ENCODE results near the gene EEIG1.

DNA sequence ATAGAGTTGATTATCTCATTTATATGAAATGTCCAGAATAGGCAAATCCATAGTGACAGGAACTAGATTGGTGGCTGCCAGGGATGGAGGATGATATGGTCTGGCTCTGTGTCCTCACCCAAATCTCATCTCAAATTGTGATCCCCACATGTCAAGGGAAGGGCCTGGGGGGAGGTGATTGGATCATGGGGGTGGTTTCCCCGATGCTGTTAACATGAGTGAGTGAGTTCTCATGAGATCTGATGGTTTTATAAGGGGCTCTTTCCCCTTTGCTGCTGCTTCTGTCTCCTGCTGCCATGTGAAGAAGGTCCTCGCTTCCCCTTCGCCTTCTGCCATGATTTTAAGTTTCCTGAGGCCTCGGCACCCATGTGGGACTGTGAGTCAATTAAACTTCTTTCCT, 21.4 kb downstream of the EEIG1 start:
- no peak for TF ChIP-seq CTCF (conservative IDR thresholded peaks at IDR 0.05; ENCODE audit: low read depth in 2 of 2)
- no peak for TF ChIP-seq POLR2AphosphoS5 (IDR thresholded peaks at IDR 0.05; ENCODE audit: low read depth)
